ENCODE results near the gene SKAP1. TPM values are rescaled to one million over a fixed set of nuclear protein-coding genes. Genes with fewer than 3 reads are reported as not detected.

Gene SKAP1
- total and polyA plus RNA-seq, 2 of the 13 experiments (the other 11 are each of a cell fraction or from before 2014, with no cell fraction given): 0.21 TPM; not detected in 1

- TF ChIP-seq ZBTB39 (CRISPR knock-in tag; IDR thresholded peaks at IDR 0.05): 0 out of 2 replicates have a peak, but pooled peaks have one; percentile 63
- peak; percentile 34; the same call in 1 of the 2 replicates for TF ChIP-seq PPARG (CRISPR knock-in tag; conservative IDR thresholded peaks at IDR 0.05)
- TF ChIP-seq ZBTB34 (CRISPR knock-in tag; IDR thresholded peaks at IDR 0.05): 0 out of 2 replicates have a peak, but pooled peaks have one; percentile 33
- peak; percentile 79; the same call in 1 of the 2 replicates for TF ChIP-seq MXD4 (CRISPR knock-in tag; IDR thresholded peaks at IDR 0.05)
- TF ChIP-seq ZNF362 (CRISPR knock-in tag; IDR thresholded peaks at IDR 0.05; ENCODE audit: borderline replicate concordance): peak; percentile 30; the same call in 1 of the 2 replicates
- no peak for TF ChIP-seq PAF1 (CRISPR knock-in tag; IDR thresholded peaks at IDR 0.05)
- TF ChIP-seq RBAK (CRISPR knock-in tag; IDR thresholded peaks at IDR 0.05): no peak
- TF ChIP-seq ZSCAN22 (CRISPR knock-in tag; IDR thresholded peaks at IDR 0.05): no peak
- no peak; the same call in 1 of the 2 replicates for TF ChIP-seq TP53 (CRISPR knock-in tag; conservative IDR thresholded peaks at IDR 0.05)
- no peak for TF ChIP-seq ZBTB37 (CRISPR knock-in tag; IDR thresholded peaks at IDR 0.05)
- TF ChIP-seq SAP130 (CRISPR knock-in tag; IDR thresholded peaks at IDR 0.05; ENCODE audit: low read depth): peak; percentile 93
- peak; percentile 25; the same call in 1 of the 2 replicates for TF ChIP-seq PITX1 (CRISPR knock-in tag; IDR thresholded peaks at IDR 0.05)
- no peak for TF ChIP-seq ARNT (IDR thresholded peaks at IDR 0.05)
- TF ChIP-seq HOXD1 (CRISPR knock-in tag; IDR thresholded peaks at IDR 0.05): peak; percentile 56; the same call in 1 of the 2 replicates
- TF ChIP-seq JUN (CRISPR knock-in tag; IDR thresholded peaks at IDR 0.05): no peak; the same call in 1 of the 2 replicates
- TF ChIP-seq HNRNPK (IDR thresholded peaks at IDR 0.05; ENCODE audit: low read depth, low read length, poor library complexity, severe bottlenecking): peak; percentile 86
- peak; percentile 91 for TF ChIP-seq MXD3 (CRISPR knock-in tag; IDR thresholded peaks at IDR 0.05)
- TF ChIP-seq GATA4 (IDR thresholded peaks at IDR 0.05; ENCODE audit: borderline replicate concordance, low read depth): no peak; the same call in 1 of the 2 replicates
- no peak for TF ChIP-seq RELA (CRISPR knock-in tag; IDR thresholded peaks at IDR 0.05)
- TF ChIP-seq TFE3 (CRISPR knock-in tag; IDR thresholded peaks at IDR 0.05): no peak
- no peak for TF ChIP-seq SETDB1 (CRISPR knock-in tag; IDR thresholded peaks at IDR 0.05; ENCODE audit: borderline replicate concordance)
Observed at GRCh38 chr17:48101012-48101720, 328.8 kb downstream of the SKAP1 start, which contains the start of gene CBX1 (continued).

Measured in HepG2 (cell line).